Activated naive CD4-positive, alpha-beta T cell treated with Interleukin-2 at 50 U/mL for 16 hours (primary cell): ENCODE measurements around the gene RSPH9.

Experiments
- DNase-seq: peaks from one replicate; pipeline ENCODE4 v3.0.0-alpha.2; 2020

RSPH9 gene

GRCh38 chr6:43714311-43715055 is 69.6 kb downstream of the RSPH9 start:
- no peak for DNase-seq

GRCh38 chr6:43715056-43715788 is 70.4 kb downstream of the RSPH9 start:
- DNase-seq, result no peak

GRCh38 chr6:43716099-43716498 is 71.3 kb downstream of the RSPH9 start:
- DNase-seq, result no peak

- no peak for DNase-seq
Measured at GRCh38 chr6:43717389-43717788, 72.6 kb downstream of the RSPH9 start.

- DNase-seq, result no peak
Measured at GRCh38 chr6:43717822-43718221, 73.0 kb downstream of the RSPH9 start.

GRCh38 chr6:43718387-43719105 is 73.7 kb downstream of the RSPH9 start:
- no peak for DNase-seq

GRCh38 chr6:43719511-43719910 is 74.7 kb downstream of the RSPH9 start:
- DNase-seq, result no peak

- no peak for DNase-seq
Measured at GRCh38 chr6:43720999-43721398, 76.2 kb downstream of the RSPH9 start.
